ENCODE results near the gene MYL12A.

MYL12A gene

GRCh38 chr18:3225588-3225987, 22.0 kb upstream of the MYL12A start:
- TF ChIP-seq POLR2AphosphoS5 (IDR thresholded peaks at IDR 0.05; ENCODE audit: low read depth, low read length), result no peak
- no peak for TF ChIP-seq SIN3A (IDR thresholded peaks at IDR 0.05; ENCODE audit: borderline replicate concordance, insufficient read depth, low read length)
- no peak for TF ChIP-seq REST (IDR thresholded peaks at IDR 0.05; ENCODE audit: insufficient read depth in 1 of 2, low read depth in 2 of 2, low read length in 2 of 2)
- TF ChIP-seq TAF1 (IDR thresholded peaks at IDR 0.05; ENCODE audit: borderline replicate concordance, insufficient read depth, low read length), result no peak
- no peak for TF ChIP-seq FOXP2 (optimal IDR thresholded peaks at IDR 0.05; ENCODE audit: borderline replicate concordance, extremely low read depth, extremely low read length, insufficient read depth)

- no peak for TF ChIP-seq SIN3A (IDR thresholded peaks at IDR 0.05; ENCODE audit: borderline replicate concordance, insufficient read depth, low read length)
- TF ChIP-seq REST (IDR thresholded peaks at IDR 0.05; ENCODE audit: insufficient read depth in 1 of 2, low read depth in 2 of 2, low read length in 2 of 2), result no peak
- no peak for TF ChIP-seq FOXP2 (optimal IDR thresholded peaks at IDR 0.05; ENCODE audit: borderline replicate concordance, extremely low read depth, extremely low read length, insufficient read depth)
- TF ChIP-seq POLR2AphosphoS5 (IDR thresholded peaks at IDR 0.05; ENCODE audit: low read depth, low read length), result no peak
- no peak for TF ChIP-seq TAF1 (IDR thresholded peaks at IDR 0.05; ENCODE audit: borderline replicate concordance, insufficient read depth, low read length)
Measured at GRCh38 chr18:3226048-3226447, 21.6 kb upstream of the MYL12A start.

GRCh38 chr18:3230401-3231334, 16.9 kb upstream of the MYL12A start:
- TF ChIP-seq POLR2AphosphoS5 (IDR thresholded peaks at IDR 0.05; ENCODE audit: low read depth, low read length) (no peak), REST (IDR thresholded peaks at IDR 0.05; ENCODE audit: insufficient read depth in 1 of 2, low read depth in 2 of 2, low read length in 2 of 2) (no peak), TAF1 (IDR thresholded peaks at IDR 0.05; ENCODE audit: borderline replicate concordance, insufficient read depth, low read length) (no peak), FOXP2 (optimal IDR thresholded peaks at IDR 0.05; ENCODE audit: borderline replicate concordance, extremely low read depth, extremely low read length, insufficient read depth) (no peak), SIN3A (IDR thresholded peaks at IDR 0.05; ENCODE audit: borderline replicate concordance, insufficient read depth, low read length) (no peak)

- TF ChIP-seq TAF1 (IDR thresholded peaks at IDR 0.05; ENCODE audit: borderline replicate concordance, insufficient read depth, low read length), result no peak
- no peak for TF ChIP-seq FOXP2 (optimal IDR thresholded peaks at IDR 0.05; ENCODE audit: borderline replicate concordance, extremely low read depth, extremely low read length, insufficient read depth)
- no peak for TF ChIP-seq REST (IDR thresholded peaks at IDR 0.05; ENCODE audit: insufficient read depth in 1 of 2, low read depth in 2 of 2, low read length in 2 of 2)
- no peak for TF ChIP-seq SIN3A (IDR thresholded peaks at IDR 0.05; ENCODE audit: borderline replicate concordance, insufficient read depth, low read length)
- no peak for TF ChIP-seq POLR2AphosphoS5 (IDR thresholded peaks at IDR 0.05; ENCODE audit: low read depth, low read length)
Measured at GRCh38 chr18:3233004-3233403, 14.6 kb upstream of the MYL12A start.
